ENCODE data around the gene PLEKHA7.

Gene PLEKHA7

DNA sequence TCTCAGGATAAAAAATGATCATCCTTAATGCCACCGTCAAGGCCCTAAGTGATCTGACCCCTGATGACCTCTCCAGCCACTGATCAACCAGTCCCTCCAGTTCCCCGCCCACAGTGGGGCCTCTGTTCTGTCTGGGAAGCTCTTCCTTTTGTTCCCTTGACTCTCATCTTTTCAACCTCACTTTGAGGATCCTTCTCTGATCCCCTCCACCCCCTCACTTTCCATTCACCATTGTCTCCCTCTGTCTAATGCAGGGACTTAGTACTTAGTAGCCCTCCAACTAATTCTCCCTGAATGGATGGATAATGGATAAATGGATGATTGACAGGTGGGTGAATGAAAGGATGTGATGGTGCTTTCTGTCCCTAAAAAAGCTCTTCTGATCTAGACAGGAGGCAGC, 230.1 kb downstream of the PLEKHA7 start:
- FAIRE-seq, result no peak

GRCh38 chr11:16783321-16783801, 230.9 kb downstream of the PLEKHA7 start:
- FAIRE-seq, result no peak

GRCh38 chr11:16781936-16782919, 232.0 kb downstream of the PLEKHA7 start:
- no peak for FAIRE-seq

DNA sequence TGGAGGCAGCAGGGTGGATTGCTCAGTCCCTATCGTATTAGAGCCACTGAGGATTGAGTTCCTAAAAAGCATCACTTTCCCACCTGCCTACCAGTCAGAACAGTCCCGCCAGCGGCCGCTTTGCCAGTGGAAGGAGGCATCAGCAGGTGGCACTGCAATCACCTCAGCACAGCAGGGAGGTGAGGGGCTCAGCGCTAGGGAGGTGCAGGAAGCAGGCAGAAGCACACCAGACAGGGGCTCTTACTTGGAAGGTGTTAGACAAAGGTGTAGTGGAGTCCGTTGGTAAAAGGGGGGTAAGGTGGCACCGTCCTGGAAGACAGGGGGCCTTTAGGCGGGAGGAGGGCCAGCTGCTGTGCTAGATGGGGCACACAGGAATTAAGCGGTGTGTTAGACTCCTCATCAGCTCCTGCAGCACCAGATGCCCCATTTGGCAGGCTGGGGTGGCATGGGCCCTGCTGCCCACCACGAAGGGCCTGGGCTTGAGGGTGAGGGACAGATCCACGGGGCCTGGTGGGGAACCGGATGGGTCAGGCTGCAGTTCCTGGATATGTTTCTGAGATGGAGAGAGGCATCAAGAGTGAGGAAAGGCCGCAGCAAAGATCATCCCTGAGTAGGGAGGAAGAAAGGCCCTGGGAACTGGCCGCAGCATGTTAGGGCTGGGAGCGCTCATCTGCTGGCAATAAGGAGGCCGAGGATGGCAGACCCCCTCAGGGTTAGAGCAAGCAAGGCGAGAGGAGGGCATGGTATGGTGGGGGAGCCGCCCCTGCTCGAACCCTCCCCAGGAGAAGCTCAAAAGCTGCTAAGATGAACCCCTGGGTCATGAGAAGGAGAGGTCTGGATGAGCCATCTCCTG, 233.3 kb downstream of the PLEKHA7 start:
- no peak for FAIRE-seq

- FAIRE-seq, result no peak
Measured at GRCh38 chr11:16780146-16780545, 234.1 kb downstream of the PLEKHA7 start.

DNA sequence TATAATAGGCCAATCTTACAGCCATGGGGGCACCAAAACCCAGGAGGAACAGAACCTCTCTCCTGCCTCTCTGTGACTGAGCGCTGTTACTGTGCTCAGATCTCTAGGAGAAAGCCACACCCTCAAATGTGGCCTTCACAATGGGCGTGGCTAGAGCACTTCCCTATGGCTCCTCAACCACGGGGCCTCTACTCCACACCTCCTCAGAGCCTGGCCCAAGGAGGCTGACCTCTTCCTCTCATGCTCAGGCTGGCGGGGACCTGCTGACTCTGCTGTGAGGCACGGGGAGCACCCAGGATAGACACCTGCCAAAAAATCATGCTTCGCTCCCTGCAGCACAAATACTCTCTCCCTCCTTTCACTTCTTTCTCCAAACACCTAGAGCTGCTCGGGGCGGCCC, 234.8 kb downstream of the PLEKHA7 start:
- no peak for FAIRE-seq

DNA sequence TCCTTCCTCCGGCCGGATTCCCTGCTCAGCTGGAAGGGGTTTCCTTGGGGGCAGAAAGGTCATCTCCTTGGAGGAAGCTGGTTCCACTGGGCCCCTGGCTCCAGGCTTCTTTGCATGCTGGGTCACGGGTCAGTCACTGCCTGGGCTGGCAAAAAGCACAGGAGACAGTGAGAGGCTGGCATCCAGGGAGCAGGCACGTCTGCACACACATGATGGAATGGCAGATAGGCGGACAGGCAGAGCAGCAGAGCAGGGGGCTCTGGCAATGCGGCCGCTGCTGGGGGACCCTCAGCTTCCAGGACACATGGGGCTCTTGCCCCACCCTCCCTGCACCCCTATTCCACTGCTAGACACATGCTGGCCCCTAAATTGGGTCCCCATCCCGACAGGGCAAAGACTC, 235.3 kb downstream of the PLEKHA7 start:
- no peak for FAIRE-seq

- FAIRE-seq, result no peak
Measured at GRCh38 chr11:16778286-16778685, 235.9 kb downstream of the PLEKHA7 start.

DNA sequence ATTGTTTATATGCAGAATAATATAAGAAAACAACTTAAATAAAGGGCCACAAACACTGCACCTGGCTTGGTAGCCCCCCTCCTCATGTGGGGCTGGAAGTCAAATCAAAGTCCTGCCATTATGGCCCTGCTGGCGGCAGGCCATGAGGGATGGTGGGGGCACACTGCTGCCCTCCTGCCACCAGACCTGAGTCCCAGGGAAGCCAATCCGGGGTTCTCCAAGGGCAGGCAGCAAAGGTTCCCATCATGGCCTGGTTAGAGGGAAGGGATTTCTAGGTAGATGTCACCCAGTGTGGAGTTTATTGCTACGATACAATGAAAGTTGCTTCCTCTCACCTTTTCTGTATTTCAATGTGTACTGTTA, 236.6 kb downstream of the PLEKHA7 start:
- FAIRE-seq, result no peak

GRCh38 chr11:16776711-16777612, 237.3 kb downstream of the PLEKHA7 start:
- FAIRE-seq, result no peak

DNA sequence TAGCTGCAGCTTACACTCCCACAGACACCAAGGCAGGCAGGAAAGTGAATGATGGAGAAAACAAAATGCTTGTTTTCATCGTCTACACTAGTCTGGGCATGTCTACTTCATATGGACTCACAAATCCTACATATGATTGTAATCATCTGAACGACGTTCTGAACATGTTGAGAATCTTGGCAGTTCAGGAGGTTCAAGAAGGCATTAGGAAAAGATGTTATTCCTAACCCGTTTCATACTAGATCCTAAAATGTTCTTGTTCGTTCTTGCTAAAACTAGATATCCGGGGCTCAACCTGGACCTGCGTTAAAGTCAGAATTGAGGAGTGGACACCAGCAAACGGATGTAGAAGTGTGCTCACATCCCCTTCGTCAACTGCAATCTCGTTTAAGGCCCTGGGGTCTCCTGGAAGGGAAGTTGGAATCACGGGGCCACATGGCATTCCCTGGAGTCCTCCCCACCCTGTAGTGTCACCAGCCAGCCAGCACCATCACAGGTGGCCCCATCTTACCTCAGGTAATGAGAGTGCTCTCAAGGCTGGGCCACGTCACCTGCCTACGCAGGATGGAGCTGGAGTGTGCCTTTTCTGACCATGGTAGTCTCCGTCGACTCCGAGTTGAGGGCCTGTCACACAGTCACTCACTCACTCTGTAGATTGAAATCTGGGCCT, 238.5 kb downstream of the PLEKHA7 start:
- no peak for FAIRE-seq

GRCh38 chr11:16774936-16775613, 239.1 kb downstream of the PLEKHA7 start:
- no peak for FAIRE-seq

DNA sequence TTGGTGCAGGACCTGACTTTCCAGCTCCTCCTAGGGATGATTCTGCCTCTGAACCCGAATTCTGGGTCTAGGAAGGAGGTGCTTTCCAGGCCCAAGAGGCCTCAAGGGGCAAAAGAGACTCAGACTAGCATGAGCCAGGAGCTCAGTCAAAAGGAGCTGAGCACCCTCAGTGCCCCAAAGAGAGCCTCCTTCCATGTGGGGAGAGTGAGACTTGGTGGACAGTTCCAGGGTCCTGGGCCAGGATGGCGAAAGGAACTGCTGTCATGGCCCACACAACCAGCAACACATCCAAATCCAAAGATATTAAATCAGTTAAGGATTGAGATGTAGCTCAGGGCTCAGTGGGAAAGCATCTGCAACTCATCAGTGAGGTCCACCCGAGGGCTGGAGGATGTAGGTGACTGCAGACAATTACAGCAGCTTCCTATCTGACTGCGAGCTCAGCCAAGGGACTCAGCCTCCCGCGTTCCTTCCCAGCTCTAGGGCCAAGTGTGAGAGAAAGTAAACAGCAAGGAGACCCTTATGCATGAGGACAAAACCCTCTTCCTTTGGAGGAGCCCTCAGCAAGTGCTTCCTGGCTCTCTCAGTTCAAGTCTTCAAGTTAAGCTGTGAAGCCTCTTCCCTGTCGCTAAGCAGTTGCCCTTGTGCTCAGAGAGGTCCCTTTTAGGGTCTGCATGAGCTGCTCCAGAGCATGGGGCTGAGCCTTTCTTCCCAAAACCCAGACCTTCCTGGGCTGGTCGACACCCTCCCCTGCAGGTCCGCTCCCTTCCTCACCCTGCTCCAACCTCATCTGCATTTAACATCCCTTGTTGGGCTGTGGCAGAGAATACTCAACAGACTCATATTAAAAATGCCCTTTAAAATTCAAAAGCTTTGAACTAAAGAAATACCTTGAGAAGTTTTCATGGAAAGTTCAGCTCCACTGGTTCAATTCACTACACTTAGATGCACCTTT, 240.0 kb downstream of the PLEKHA7 start:
- no peak for FAIRE-seq

- FAIRE-seq, result no peak
Measured at GRCh38 chr11:16772141-16772512, 242.1 kb downstream of the PLEKHA7 start.

DNA sequence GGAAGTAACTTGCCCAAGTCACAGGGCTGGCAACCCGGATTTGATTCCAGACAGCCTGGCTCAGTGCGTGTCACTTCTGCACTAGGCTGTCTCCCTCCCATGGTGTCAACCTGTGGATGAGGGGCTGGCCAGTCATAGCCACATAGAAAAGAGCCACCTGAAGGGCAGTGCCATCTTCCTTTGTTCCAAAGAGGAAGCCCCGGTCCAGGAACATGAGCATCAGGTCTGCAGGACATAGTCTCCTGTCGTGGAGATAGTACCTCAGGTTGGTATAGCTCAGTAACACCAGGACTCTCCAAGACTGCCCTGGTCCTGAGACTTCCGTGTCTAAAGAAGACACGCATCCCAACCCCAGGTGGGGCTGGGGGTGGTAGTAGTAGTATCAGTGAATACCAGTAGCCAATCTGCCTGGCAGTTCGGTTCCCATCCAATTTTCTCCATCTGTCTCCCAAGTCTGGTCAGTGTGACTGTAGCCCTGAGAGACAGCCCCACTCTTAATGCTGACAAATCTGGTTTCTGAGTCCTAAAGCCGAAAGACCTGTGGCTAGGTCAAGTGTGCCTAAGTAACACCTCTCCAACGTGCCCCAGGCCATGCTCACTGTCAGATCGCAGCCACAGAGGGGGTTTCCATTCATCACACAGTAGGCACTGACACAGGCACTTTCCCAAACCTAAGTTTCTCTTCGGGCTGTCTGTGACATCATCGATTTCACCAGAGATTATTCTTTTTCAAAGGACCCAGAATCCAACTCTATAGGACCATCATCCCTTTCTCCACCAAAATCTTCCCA, 242.7 kb downstream of the PLEKHA7 start:
- no peak for FAIRE-seq

- no peak for FAIRE-seq
Measured at GRCh38 chr11:16770016-16770415, 244.2 kb downstream of the PLEKHA7 start.

DNA sequence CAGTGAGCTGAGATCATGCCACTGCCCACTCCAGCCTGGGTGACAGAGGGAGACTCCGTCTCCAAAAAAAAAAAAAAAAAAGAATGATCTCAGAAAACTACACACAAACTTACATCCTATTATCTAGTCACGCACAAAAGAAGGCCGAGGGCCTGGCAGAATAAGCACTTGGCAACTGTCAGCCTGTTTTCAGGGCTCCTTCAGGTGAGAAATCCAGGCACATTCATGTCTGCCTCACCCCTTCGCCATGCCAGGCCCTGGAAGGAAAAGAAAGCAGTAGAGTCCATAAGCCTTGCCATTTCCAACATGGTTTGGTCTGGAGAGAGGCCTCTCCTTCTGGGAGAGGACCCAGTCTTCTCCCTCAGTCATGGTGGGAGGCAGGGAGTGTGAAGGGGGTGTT, 244.8 kb downstream of the PLEKHA7 start:
- no peak for FAIRE-seq

DNA sequence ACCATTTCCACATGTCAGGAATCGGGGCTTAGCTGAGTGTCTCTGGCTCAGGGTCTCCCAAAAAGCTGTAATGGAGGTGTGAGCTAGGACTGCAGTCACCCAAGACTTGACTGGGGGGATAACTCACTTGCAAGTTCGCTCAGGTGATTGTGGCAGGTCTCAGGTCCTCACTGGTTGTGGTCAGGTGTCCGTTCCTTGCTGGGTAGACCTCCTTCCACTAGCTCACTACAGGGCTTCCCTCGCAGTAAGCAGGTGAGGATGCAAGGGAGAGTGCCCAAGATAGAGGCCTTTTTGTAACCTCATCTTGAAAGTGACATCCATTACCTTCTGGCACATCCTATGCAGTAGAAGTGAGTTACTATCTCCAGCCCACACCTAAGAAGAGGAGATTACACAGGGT, 246.3 kb downstream of the PLEKHA7 start:
- FAIRE-seq, result no peak

GRCh38 chr11:16767137-16767536, 247.1 kb downstream of the PLEKHA7 start:
- FAIRE-seq, result no peak
